NCI-H2227 (cell line): Measurements from ENCODE around the gene ADAMTS13.
"Not testable (repeated sequence)": the region's sequence is repeated elsewhere in the genome, so short reads cannot be mapped to it uniquely, and the experiment has no call there.

Experiments used
- DNase-seq: peaks from one replicate; lab custom pipeline; 2025; ENCODE audit not compliant: unreplicated experiment; lab: John Stamatoyannopoulos, UW

The ADAMTS13 gene

DNA sequence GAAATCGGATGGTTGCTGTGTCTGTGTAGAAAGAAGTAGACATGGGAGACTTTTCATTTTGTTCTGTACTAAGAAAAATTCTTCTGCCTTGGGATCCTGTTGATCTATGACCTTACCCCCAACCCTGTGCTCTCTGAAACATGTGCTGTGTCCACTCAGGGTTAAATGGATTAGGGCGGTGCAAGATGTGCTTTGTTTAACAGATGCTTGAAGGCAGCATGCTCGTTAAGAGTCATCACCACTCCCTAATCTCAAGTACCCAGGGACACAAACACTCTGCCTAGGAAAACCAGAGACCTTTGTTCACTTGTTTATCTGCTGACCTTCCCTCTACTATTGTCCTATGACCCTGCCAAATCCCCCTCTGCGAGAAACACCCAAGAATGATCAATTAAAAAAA is 30.7 kb upstream of the ADAMTS13 start:
- not testable (repeated sequence) for DNase-seq

GRCh38 chr9:133392308-133392707 is 29.9 kb upstream of the ADAMTS13 start:
- not testable (repeated sequence) for DNase-seq

DNA sequence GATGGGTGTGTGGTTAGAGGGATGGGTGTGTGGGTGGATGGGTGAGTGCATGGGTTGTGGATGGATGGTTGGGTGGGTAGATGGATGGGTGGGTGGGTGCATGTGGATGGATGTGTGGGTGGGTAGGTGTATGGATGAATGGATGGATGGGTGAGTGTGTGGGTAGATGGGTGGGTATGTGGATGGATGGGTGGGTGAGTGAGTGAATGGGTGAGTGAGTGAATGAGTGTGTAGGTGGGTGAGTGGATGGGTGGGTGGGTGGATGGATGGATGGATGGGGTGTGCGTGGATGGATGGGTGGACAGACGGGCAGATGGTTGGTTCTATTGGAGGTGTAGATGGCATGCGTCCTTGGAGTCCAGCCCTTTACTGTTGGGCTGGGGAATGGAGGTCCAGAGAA is 28.8 kb upstream of the ADAMTS13 start:
- DNase-seq: no peak

DNA sequence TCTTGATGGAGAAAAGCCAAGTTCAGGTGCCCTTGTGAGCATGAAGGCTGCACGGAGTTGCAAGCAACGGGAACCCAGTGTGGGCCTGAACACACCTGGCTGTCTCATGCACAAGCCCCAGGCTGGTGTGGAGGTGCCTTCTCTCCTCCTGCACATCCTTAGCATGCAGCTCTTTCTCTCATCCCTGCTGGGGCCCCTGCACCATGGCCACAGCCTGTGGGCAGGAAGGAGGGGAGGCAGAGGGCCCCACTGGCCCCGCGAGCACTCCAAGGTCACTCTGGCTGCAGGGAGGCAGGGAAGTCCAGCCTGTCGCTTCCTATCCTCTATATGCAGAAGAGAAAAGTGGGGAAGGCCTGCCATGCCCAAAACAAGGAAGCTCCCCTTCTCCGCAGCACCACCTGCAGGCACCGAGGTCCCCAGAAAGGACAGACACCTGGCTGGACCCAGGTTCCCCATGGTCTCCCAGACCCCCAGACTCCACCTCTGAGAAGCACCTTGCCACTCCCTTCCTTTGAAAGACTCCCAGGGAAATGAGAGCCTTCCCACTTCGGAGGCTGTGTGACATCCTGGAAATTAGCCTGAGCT is 27.4 kb upstream of the ADAMTS13 start:
- no peak for DNase-seq

DNA sequence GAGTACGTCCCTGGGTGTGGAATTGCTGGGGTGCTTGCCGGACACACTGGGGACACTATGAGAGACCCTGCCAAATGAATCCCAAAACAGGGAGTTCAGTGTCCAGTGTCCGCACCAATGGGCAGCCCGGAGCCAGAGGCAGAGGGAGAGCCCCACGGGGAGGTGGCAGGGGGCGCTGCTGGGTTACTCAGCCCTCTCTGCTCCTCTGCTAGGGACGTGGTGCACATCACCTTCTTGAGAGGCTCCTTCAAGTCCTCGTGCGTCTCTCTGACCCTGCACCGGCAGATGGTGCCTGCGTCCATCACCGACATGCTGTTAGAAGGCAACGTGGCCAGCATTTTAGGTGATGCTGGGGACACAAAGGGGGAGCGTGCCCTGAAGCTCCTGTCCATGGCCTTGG is 25.2 kb upstream of the ADAMTS13 start:
- no peak for DNase-seq

DNA sequence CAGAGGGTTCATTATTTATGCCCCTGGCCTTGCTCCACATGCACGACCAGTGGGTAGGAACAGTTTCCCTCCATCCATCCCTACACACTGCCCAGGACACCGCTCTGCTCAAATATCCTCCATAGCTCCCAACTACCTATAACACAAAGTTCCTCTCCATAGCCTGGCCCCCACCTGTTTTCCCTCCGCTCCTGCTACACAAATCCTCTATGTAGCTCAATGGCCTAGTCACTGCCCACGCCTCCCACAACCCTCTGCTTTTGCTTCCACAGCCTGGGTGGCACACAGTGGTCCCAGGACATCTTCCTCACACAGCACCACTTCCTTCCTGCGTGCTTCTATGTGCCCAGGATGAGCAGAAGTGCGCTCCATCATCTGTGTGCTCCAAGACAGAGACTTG is 24.8 kb upstream of the ADAMTS13 start:
- DNase-seq: no peak

DNA sequence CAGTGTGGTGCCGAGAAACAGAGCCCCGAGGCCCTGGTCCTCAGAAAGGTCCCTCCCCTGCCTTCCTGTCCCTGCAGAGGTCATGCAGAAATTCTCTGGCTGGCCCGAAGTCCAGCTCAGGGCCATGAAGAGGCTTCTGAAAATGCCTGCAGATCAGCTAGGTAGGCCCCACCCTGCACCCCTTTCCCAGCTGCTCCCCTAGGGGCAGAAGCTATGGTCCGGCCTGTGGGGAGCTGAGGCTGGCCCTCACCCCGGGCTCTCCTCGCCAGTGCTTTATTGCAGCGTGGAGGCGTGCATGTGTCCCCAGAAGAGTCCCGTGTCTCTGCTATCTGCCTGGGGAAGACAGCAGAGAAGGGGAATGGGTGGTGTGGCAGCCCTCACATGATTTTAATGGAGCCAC is 24.3 kb upstream of the ADAMTS13 start:
- DNase-seq: no peak

DNA sequence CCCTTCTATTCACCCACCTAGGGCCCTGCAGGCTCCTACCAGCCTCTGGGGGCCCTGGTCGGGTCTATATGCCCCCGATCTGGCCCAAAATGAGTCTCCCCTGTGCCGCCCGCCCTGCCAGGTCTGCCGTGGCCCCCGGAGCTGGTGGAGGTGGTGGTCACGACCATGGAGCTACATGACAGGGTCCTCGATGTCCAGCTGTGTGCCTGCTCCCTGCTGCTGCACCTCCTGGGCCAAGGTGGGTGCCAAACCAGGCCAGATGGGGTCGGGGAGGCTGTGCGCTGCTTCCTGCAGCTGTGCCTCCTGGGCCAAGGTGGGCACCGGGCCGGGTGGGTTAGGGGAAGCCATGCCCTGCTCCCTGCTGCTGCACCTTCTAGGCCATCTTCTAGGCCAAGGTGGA is 21.9 kb upstream of the ADAMTS13 start:
- DNase-seq: no peak

DNA sequence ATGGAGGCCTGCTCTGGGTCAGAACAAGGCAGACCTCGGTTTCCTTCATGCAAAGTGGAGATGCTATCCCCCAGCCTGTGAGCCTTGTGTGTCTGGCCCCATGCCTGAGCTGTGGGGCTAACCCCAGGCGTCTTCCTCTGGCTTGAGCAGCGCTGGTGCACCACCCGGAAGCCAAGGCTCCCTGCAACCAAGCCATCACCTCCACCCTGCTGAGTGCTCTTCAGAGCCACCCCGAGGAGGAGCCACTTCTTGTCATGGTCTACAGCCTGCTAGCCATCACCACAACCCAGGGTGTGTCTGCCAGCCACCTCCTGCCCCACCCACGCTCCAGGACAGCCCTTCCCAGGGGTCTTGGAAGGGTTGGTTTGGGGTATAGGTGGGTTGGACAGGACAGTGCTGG is 20.6 kb upstream of the ADAMTS13 start:
- no peak for DNase-seq

GRCh38 chr9:133402689-133403088 is 19.5 kb upstream of the ADAMTS13 start:
- no peak for DNase-seq

DNA sequence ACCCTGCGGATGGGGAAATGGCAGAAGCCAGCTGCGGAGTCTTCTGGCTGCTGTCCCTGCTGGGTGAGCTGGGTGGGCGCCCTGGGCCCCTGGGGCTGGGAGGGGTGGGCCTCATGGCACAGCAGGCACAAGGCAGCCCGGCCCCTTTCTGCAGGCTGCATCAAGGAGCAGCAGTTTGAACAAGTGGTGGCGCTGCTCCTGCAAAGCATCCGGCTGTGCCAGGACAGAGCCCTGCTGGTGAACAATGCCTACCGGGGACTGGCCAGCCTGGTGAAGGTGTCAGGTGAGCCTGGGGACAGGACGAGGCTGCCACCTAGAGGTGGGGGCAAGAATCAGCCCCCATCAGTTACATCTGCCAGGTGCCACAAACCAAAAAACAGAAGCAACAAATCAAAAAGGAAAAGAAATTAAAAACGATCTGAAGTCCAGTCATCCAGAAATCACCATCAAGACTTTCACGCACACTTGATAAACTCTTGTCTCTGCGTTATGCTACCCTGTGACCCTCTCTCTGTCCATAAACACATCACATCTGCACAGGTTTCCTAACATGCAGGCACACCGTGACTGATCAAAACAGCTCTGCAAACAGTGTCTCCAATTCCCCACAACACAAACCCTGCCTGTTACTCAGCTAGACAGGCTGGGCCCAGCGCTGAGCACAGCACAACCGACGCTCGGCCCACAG is 18.3 kb upstream of the ADAMTS13 start:
- no peak for DNase-seq

DNA sequence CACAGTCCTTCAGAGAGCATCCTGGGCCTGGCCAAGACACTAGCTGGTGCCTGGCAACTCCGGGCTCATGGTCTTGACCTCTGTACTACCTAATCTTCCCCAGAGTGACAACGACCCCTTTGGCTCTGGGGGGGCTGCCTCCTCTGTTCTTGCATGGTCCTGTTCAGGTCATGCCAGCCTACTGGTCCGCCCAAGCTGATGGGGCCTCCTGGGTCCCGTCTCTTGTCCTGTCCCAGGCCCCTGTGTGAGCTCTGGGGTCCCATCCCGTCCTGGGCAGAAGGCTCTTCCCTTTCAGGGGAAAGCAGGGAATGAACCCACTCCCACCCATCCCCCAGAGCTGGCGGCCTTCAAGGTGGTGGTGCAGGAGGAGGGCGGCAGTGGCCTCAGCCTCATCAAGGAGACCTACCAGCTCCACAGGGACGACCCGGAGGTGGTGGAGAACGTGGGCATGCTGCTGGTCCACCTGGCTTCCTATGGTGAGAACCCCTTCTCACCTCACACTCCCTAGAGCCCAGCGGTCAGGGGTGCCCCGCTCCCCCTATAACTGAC is 17.6 kb upstream of the ADAMTS13 start:
- DNase-seq: no peak

DNA sequence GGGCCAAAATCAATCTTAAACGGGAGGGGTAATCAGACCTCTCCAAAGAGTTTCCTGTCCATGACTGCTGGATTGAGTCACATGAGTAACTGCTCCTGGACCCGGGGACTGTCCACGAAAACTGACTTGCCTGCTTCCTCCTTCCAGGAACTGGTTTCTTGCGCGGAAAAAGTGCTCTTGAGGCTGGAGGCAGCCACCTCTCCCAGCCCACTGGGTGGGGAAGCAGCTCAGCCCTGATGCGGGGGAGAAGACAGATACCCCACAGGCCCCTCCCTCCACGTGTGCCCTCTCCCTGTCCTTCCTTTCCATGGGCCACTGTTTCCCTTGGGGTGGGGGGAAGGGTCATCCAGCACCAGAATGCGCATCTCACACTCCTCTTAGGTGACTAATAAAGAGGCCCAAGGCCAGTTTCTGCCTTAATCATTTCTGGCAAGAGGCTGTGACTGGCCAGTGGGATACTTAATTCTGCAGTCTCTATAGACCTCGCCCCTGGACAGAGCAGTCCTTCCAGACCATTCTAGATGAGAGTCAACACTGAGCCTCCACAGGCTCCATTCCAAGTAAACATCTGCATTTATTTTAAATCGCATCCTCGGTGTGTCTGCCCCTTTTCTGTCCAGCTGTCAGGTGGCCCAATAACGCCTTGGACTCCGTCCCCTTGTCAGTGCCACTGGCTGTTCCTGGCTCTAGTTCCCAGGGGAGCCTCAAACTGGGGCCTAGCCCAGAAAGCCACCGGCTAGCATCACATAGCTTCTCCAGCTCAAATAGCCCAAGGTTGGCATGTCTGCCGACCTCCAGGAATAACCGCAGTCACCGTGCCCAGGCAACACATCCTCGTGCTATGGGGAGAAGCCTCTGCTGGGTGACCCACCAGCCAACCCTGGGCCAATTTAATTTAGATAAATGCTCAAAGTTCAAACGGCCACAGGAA is 16.4 kb upstream of the ADAMTS13 start:
- no peak for DNase-seq

DNA sequence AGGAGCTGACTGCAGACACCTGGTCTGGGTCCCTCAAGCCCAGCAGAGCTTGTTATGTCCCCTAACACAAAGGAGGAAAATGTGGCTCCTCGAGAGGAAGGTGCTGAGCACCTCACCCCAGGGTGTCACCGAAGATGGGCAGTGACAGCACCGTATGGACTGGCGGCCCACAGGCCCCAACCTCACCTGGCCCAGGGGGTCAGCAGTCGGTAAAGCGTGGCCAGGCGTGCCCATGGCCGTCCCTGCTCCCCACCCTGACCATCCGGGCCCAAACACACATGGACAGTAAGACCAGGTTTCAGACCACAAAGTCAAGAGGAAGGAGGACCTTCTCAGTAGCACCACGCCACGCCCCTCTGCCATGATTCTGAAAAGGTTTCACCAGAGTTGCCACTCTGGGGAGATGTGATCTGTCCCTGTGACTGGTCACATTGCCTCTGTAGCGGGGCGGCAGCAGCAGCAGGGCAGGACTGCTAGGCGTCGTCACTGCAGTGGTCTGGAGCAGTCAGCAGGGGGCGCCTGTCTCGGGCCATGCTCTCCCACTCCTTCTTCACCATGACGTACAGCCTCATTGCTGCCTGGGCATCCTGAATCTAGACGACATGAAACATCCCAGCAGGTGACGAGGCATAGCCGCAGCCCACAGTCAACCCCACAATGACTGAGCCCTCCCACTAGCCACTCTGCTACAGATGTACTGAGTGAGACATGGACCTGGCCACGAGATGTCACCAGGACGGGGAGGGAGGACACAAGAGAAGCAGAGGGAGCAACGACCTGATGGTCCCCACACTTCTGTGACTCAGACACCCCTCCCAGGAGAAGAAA is 15.5 kb upstream of the ADAMTS13 start:
- peak; percentile 75 for DNase-seq

DNA sequence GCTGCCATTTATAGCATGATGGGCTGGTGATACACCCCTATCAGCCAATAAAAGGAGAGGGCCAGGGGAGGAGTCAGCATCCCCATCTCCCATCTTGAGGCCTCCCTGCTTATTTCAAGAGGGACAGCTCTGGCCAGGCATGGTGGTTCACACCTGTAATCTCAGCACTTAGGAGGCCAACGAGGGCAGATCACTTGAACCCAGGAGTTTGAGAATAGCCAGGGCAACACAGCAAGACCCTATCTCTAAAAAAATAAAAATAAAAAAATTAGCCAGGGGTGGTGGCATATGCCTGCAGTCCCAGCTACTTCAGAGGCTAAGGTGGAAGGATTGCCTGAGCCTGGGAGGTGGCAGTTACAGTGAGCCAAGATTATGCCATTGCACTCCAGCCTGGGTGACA is 14.1 kb upstream of the ADAMTS13 start:
- no peak for DNase-seq

GRCh38 chr9:133415170-133415569 is 7.0 kb upstream of the ADAMTS13 start:
- no peak for DNase-seq

- DNase-seq: peak; percentile 79
These were observed 4.4 kb upstream of the ADAMTS13 start, which contains the start of gene REXO4 for GRCh38 chr9:133417541-133418461. Gene REXO4 (minus strand): TSS chr9:133418010. CDS start chr9:133417844, 166 bp downstream.

DNA sequence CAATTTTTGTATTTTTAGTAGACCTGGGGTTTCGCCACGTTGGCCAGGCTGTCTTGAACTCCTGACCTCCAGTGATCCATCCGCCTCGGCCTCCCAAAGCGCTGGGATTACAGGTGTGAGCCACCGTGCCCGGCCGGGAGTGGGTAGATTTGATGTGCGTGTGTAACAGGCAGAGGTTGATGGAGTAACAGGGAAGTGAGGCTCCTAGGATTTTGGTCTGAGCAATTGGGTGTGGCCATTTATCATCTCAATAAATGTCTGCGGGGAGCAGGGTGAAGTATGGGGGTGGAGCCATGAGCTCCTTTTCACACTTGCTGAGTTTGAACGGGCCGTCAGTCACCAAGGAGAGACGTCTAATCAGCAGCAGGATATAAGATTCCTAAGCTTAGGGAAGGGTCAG is 3.2 kb upstream of the ADAMTS13 start:
- peak; percentile 21 for DNase-seq

GRCh38 chr9:133420392-133420827 is 1.8 kb upstream of the ADAMTS13 start:
- no peak for DNase-seq

GRCh38 chr9:133423216-133423615 is 1.0 kb downstream of the ADAMTS13 start:
- no peak for DNase-seq
